H1 (cell line): Measurements from ENCODE around the gene MSMP. TPM values are rescaled to one million over a fixed set of nuclear protein-coding genes. Genes with fewer than 3 reads are reported as not detected.

ENCODE experiments used
- CBX8 ChIP-seq: fragments of 300-800, 300-1000 bp; sonication (generic); IDR thresholded peaks from 2 replicates; pipeline ENCODE4 v1.7.1; 2016; ENCODE audit warnings: low read depth, low read length, borderline replicate concordance
- JUND ChIP-seq: IDR thresholded peaks from 2 replicates; pipeline ENCODE4 v1.6.1; 2011; ENCODE audit warnings: mild to moderate bottlenecking, improper control_type of control experiment, low read length
- POU5F1 ChIP-seq: IDR thresholded peaks from 2 replicates; pipeline ENCODE4 v1.6.1; 2011; ENCODE audit warnings: low read depth, mild to moderate bottlenecking, low read length, moderate library complexity
- SIX5 ChIP-seq: IDR thresholded peaks from 2 replicates; pipeline ENCODE4 v1.6.1; 2011; ENCODE audit warnings: mild to moderate bottlenecking, low read depth, low read length
- SUZ12 ChIP-seq: fragments of 200-600 bp; sonication (generic); IDR thresholded peaks from 2 replicates; pipeline ENCODE4 v1.6.1; 2012; ENCODE audit warnings: mild to moderate bottlenecking, inconsistent platforms, low read length, moderate library complexity, mixed read lengths
- TAF7 ChIP-seq: optimal IDR thresholded peaks from 2 replicates; pipeline ENCODE3; 2011; ENCODE audit warnings: low read depth, mild to moderate bottlenecking, inconsistent platforms, low read length, moderate library complexity, borderline replicate concordance
- ZNF274 ChIP-seq: IDR thresholded peaks from 2 replicates; pipeline ENCODE4 v1.7.0; 2012; ENCODE audit warnings: low read length, borderline replicate concordance; ENCODE audit errors: extremely low read depth
- polyA plus RNA-seq, 7 experiments: library from polyadenylated mRNA; depleted of rRNA in 3 of 7; stranded (reverse) in 5 of 7; unstranded in 2 of 7; fragments of >200 nt in 5 of 7; fragments of 200-250 nt in 2 of 7; gene quantifications; 1 replicate in 5 of 7; 2 replicates in 1 of 7; 4 replicates in 1 of 7; pipeline versions ENCODE4 v1.2.1 to v1.2.3, GENCODE V29; 2011 to 2013; ENCODE audit warnings: missing spikeins in 2 of 7, mixed read lengths in 2 of 7
- total RNA-seq: library from RNA; stranded (reverse); fragmentation: NEBNext Ultra II Directional; extraction: Animal tissue kit (Norgen Biotek cat#: 25700); gene quantifications from 2 replicates; pipeline ENCODE4 v1.2.1, GENCODE V29; 2021
- TF ChIP-seq, protein P1 (sequence below): fragments of 300-600 bp; sonication (generic); IDR thresholded peaks from 2 replicates; pipeline ENCODE4 v1.7.1; 2012; ENCODE audit warnings: low read length, moderate library complexity, mild to moderate bottlenecking, inconsistent platforms; ENCODE audit not compliant: insufficient replicate concordance

MSMP gene
- total and polyA plus RNA-seq, 2 of the 8 experiments (the other 6 are each of a cell fraction or from before 2014, with no cell fraction given): 0.53 TPM; not detected in 1

DNA sequence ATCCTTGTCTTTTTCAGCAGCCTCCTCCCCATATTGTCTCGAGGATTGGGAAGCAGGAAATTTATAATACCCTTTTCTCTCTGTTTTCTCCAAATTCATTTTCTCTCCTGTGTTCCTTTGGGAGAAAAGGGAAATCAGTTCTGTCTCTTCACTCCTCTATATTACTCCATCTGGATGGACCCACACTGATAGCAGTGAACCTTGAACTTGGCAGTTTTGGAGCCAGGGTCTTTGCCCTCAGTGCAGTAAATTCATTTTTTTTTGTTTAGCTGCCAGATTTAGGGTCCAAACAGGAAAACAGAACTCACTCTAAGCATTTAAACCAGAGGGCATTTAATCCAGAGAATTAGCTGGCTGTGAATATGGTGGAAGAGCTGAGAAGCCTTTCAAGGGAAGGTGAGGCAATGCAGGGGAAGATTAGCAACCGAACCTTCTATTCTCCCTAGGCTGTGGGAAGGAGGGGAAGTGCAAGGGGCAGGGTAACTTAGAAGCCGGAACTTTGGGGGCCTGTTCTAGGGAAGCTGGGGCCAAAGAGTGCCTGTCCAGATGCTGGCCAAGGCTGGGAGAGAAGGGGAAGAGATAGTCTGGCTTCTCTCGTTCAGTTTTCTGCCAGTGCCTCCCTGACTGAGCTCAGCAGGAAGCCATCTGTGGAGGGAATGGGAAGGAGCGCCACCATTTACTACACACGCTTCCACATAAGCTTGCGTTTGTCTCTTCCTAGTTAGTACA, 21.0 kb upstream of the MSMP start (continued):
- TF ChIP-seq CBX8: no peak
- no peak for TF ChIP-seq JUND
- no peak for TF ChIP-seq ZNF274
- TF ChIP-seq SUZ12: no peak
- TF ChIP-seq POU5F1: no peak
- TF ChIP-seq TAF7: no peak
- TF ChIP-seq SIX5: no peak
- TF ChIP-seq, protein P1, sequence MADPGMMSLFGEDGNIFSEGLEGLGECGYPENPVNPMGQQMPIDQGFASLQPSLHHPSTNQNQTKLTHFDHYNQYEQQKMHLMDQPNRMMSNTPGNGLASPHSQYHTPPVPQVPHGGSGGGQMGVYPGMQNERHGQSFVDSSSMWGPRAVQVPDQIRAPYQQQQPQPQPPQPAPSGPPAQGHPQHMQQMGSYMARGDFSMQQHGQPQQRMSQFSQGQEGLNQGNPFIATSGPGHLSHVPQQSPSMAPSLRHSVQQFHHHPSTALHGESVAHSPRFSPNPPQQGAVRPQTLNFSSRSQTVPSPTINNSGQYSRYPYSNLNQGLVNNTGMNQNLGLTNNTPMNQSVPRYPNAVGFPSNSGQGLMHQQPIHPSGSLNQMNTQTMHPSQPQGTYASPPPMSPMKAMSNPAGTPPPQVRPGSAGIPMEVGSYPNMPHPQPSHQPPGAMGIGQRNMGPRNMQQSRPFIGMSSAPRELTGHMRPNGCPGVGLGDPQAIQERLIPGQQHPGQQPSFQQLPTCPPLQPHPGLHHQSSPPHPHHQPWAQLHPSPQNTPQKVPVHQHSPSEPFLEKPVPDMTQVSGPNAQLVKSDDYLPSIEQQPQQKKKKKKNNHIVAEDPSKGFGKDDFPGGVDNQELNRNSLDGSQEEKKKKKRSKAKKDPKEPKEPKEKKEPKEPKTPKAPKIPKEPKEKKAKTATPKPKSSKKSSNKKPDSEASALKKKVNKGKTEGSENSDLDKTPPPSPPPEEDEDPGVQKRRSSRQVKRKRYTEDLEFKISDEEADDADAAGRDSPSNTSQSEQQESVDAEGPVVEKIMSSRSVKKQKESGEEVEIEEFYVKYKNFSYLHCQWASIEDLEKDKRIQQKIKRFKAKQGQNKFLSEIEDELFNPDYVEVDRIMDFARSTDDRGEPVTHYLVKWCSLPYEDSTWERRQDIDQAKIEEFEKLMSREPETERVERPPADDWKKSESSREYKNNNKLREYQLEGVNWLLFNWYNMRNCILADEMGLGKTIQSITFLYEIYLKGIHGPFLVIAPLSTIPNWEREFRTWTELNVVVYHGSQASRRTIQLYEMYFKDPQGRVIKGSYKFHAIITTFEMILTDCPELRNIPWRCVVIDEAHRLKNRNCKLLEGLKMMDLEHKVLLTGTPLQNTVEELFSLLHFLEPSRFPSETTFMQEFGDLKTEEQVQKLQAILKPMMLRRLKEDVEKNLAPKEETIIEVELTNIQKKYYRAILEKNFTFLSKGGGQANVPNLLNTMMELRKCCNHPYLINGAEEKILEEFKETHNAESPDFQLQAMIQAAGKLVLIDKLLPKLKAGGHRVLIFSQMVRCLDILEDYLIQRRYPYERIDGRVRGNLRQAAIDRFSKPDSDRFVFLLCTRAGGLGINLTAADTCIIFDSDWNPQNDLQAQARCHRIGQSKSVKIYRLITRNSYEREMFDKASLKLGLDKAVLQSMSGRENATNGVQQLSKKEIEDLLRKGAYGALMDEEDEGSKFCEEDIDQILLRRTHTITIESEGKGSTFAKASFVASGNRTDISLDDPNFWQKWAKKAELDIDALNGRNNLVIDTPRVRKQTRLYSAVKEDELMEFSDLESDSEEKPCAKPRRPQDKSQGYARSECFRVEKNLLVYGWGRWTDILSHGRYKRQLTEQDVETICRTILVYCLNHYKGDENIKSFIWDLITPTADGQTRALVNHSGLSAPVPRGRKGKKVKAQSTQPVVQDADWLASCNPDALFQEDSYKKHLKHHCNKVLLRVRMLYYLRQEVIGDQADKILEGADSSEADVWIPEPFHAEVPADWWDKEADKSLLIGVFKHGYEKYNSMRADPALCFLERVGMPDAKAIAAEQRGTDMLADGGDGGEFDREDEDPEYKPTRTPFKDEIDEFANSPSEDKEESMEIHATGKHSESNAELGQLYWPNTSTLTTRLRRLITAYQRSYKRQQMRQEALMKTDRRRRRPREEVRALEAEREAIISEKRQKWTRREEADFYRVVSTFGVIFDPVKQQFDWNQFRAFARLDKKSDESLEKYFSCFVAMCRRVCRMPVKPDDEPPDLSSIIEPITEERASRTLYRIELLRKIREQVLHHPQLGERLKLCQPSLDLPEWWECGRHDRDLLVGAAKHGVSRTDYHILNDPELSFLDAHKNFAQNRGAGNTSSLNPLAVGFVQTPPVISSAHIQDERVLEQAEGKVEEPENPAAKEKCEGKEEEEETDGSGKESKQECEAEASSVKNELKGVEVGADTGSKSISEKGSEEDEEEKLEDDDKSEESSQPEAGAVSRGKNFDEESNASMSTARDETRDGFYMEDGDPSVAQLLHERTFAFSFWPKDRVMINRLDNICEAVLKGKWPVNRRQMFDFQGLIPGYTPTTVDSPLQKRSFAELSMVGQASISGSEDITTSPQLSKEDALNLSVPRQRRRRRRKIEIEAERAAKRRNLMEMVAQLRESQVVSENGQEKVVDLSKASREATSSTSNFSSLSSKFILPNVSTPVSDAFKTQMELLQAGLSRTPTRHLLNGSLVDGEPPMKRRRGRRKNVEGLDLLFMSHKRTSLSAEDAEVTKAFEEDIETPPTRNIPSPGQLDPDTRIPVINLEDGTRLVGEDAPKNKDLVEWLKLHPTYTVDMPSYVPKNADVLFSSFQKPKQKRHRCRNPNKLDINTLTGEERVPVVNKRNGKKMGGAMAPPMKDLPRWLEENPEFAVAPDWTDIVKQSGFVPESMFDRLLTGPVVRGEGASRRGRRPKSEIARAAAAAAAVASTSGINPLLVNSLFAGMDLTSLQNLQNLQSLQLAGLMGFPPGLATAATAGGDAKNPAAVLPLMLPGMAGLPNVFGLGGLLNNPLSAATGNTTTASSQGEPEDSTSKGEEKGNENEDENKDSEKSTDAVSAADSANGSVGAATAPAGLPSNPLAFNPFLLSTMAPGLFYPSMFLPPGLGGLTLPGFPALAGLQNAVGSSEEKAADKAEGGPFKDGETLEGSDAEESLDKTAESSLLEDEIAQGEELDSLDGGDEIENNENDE: no peak
- TF ChIP-seq, all 59 proteins: peak for 0
